Osteocyte (in vitro differentiated cells): Measurements from ENCODE around the gene PRKN. TPM values are rescaled to one million over a fixed set of nuclear protein-coding genes. Genes with fewer than 3 reads are reported as not detected.

Source experiments
- DNase-seq: peaks from one replicate; pipeline ENCODE4 v3.0.0; 2021; ENCODE audit warnings: mixed read lengths; ENCODE audit not compliant: unreplicated experiment; ENCODE audit errors: extremely low spot score
- H3K27ac Mint-ChIP-seq: one replicate; pipeline ENCODE4 v1.8.0; 2021; ENCODE audit warnings: mild to moderate bottlenecking, mixed read lengths; ENCODE audit not compliant: unreplicated experiment
- H3K27me3 Mint-ChIP-seq: one replicate; pipeline ENCODE4 v1.8.0; 2021; ENCODE audit warnings: mixed read lengths; ENCODE audit not compliant: unreplicated experiment
- H3K36me3 Mint-ChIP-seq: one replicate; pipeline ENCODE4 v1.8.0; 2021; ENCODE audit warnings: mixed read lengths; ENCODE audit not compliant: unreplicated experiment
- H3K4me1 Mint-ChIP-seq: one replicate; pipeline ENCODE4 v1.8.0; 2021; ENCODE audit warnings: mixed read lengths; ENCODE audit not compliant: unreplicated experiment
- H3K4me3 Mint-ChIP-seq: one replicate; pipeline ENCODE4 v1.8.0; 2021; ENCODE audit warnings: mild to moderate bottlenecking, moderate library complexity, mixed read lengths; ENCODE audit not compliant: unreplicated experiment
- H3K9me3 Mint-ChIP-seq: one replicate; pipeline ENCODE4 v1.8.0; 2021; ENCODE audit warnings: mixed read lengths; ENCODE audit not compliant: unreplicated experiment
- total RNA-seq: library from RNA; stranded (reverse); gene quantifications from 2 replicates; pipeline ENCODE4 v1.2.1, GENCODE V29; 2021
- TF ChIP-seq, protein P1 (sequence below): fragments of 200-600 bp; sonication (generic); IDR thresholded peaks from 2 replicates; pipeline ENCODE4 v1.5.0; 2021; ENCODE audit warnings: antibody characterized with exemption, mild to moderate bottlenecking, moderate library complexity

The PRKN gene
- total RNA-seq, 1 donor from 2014 or later, result 13.4 TPM

DNA sequence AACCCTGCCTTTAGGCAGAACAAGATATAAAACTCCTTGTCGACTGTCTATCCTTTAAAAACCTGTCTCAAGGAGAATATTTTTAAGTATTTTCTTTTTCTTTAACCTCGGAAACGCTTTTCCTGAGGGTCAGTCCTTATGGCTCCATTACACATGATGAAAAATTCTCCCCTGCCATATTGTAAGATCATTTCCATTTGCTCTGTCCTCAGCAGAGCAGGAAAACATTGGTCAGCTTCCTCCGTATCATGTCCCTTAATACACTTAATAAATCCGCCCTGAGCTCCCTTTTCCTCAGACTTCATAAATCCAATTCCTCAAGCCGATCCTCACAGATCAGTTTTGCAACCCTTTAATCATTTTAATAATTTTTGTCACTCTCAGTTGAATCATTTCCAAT lies 1219.2 kb downstream of the PRKN start:
- no peak overlapping the region for H3K4me3 Mint-ChIP-seq
- no peaks in the 10 kb centered on the region for H3K9me3 Mint-ChIP-seq
- H3K36me3 Mint-ChIP-seq, result no peaks in the 10 kb centered on the region
- no peaks in the 10 kb centered on the region for H3K4me1 Mint-ChIP-seq
- H3K27ac Mint-ChIP-seq, result no peak overlapping the region
- DNase-seq, result no peak
- H3K27me3 Mint-ChIP-seq, result no peaks in the 10 kb centered on the region
- TF ChIP-seq, protein P1, sequence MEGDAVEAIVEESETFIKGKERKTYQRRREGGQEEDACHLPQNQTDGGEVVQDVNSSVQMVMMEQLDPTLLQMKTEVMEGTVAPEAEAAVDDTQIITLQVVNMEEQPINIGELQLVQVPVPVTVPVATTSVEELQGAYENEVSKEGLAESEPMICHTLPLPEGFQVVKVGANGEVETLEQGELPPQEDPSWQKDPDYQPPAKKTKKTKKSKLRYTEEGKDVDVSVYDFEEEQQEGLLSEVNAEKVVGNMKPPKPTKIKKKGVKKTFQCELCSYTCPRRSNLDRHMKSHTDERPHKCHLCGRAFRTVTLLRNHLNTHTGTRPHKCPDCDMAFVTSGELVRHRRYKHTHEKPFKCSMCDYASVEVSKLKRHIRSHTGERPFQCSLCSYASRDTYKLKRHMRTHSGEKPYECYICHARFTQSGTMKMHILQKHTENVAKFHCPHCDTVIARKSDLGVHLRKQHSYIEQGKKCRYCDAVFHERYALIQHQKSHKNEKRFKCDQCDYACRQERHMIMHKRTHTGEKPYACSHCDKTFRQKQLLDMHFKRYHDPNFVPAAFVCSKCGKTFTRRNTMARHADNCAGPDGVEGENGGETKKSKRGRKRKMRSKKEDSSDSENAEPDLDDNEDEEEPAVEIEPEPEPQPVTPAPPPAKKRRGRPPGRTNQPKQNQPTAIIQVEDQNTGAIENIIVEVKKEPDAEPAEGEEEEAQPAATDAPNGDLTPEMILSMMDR, result no peak

DNA sequence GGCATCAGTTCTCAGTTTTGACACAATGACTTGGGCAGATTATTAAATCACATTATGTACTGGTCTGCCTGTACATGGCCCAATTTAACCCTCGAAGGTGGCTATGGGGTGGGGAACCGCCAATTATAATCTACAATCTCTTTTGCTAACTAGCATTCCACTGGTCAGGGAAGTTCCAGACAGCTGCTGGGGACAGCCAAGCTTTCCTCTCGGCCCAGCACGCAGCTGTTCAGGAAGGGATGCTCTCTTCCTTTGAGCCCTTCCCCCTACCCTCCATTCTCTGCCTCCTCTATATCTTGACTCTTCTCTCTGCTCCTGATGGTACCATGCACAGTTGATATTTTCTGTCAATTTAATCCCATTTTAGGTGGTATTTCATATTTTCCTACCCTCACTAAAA lies 1220.2 kb downstream of the PRKN start:
- Mint-ChIP-seq H3K27ac (no peak overlapping the region), H3K4me3 (no peak overlapping the region), H3K27me3 (no peaks in the 10 kb centered on the region), H3K9me3 (no peaks in the 10 kb centered on the region), H3K4me1 (no peaks in the 10 kb centered on the region), H3K36me3 (no peaks in the 10 kb centered on the region)
- TF ChIP-seq, protein P1, result no peak
- no peak for DNase-seq

GRCh38 chr6:161503570-161503969 lies 1224.0 kb downstream of the PRKN start:
- H3K27me3 Mint-ChIP-seq, result no peaks in the 10 kb centered on the region
- no peak overlapping the region for H3K4me3 Mint-ChIP-seq
- no peak for DNase-seq
- H3K36me3 Mint-ChIP-seq, result no peaks in the 10 kb centered on the region
- H3K4me1 Mint-ChIP-seq, result no peaks in the 10 kb centered on the region
- no peak overlapping the region for H3K27ac Mint-ChIP-seq
- H3K9me3 Mint-ChIP-seq, result peaks cover 2% of the 10 kb centered on the region
- TF ChIP-seq, protein P1, result no peak

- TF ChIP-seq, protein P1, result no peak
- peaks cover 6% of the 10 kb centered on the region for H3K9me3 Mint-ChIP-seq
- no peaks in the 10 kb centered on the region for H3K27me3 Mint-ChIP-seq
- no peak overlapping the region for H3K4me3 Mint-ChIP-seq
- peaks cover 4% of the 10 kb centered on the region for H3K4me1 Mint-ChIP-seq
- no peaks in the 10 kb centered on the region for H3K36me3 Mint-ChIP-seq
- no peak for DNase-seq
- no peak overlapping the region for H3K27ac Mint-ChIP-seq
Observed at GRCh38 chr6:161498881-161499280, 1228.7 kb downstream of the PRKN start.

DNA sequence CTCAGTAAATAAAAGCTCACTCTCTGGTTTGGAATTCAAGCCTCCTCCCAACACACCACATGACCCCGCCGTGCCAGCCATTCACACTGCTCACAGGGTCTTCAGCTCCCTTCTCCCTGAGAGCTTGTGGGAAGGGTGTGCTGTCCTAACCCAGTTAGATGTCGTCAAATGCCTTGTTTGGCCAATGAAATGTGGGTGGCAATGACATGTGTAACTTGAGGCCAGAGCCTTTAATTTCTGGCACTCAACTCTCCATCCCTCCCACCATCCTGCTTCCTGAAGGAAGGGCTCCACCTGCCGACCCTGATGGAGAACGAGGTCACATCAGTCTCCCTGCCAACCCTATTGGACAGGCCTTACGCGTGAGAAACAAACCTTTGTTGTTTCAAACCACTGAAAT lies 1229.2 kb downstream of the PRKN start:
- no peak for DNase-seq
- Mint-ChIP-seq H3K9me3 (peaks cover 6% of the 10 kb centered on the region), H3K27me3 (no peaks in the 10 kb centered on the region), H3K27ac (no peak overlapping the region), H3K4me3 (no peak overlapping the region), H3K4me1 (peaks cover 4% of the 10 kb centered on the region), H3K36me3 (no peaks in the 10 kb centered on the region)
- TF ChIP-seq, protein P1, result peak; percentile 7
